Tibial nerve (tissue), 4 donors: ENCODE results near the gene BACH2. TPM values are rescaled to one million over a fixed set of nuclear protein-coding genes. Genes with fewer than 3 reads are reported as not detected.

ENCODE experiments used
- DNase-seq, 2 donors: peaks; one replicate each; pipeline ENCODE4 v3.0.0-alpha.2; 2019; ENCODE audit warnings: low spot score in 2 of 2
- H3K27ac ChIP-seq, 4 donors: fragments of 200-600 bp; sonication (generic) in 3 of 4; one replicate each; pipeline ENCODE4 v1.5.1; 2017 to 2019; ENCODE audit warnings: mild to moderate bottlenecking in 1 of 4
- H3K27me3 ChIP-seq, 2 donors: fragments of 200-600 bp; sonication (generic) in 1 of 2; one replicate each; pipeline versions ENCODE4 v1.5.1 to v1.6.0; 2017 to 2019
- H3K36me3 ChIP-seq, 3 donors: fragments of 200-600 bp; sonication (generic); one replicate each; pipeline ENCODE4 v1.5.1; 2018 to 2019
- H3K4me1 ChIP-seq, 4 donors: fragments of 200-600 bp; sonication (generic) in 3 of 4; one replicate each; pipeline ENCODE4 v1.5.1; 2017 to 2019
- H3K4me3 ChIP-seq, 4 donors: fragments of 200-600 bp; sonication (generic) in 3 of 4; one replicate each; pipeline ENCODE4 v1.5.1; 2017 to 2019; ENCODE audit warnings: mild to moderate bottlenecking in 1 of 4, moderate library complexity in 1 of 4
- H3K9me3 ChIP-seq, 4 donors: fragments of 200-600 bp; sonication (generic) in 3 of 4; one replicate each; pipeline ENCODE4 v1.5.1; 2017 to 2019
- CTCF ChIP-seq, 5 experiments: fragments of 200-600 bp in 3 of 5; fragments of 450-650 bp in 2 of 5; sonication (generic) in 3 of 5; IDR thresholded peaks; one replicate each; pipeline ENCODE4 v1.5.1; 2016 to 2019; ENCODE audit warnings: antibody characterized with exemption in 5 of 5, mild to moderate bottlenecking in 3 of 5, moderate library complexity in 2 of 5
- EP300 ChIP-seq, 2 donors: sonication (generic); formaldehyde crosslinking; IDR thresholded peaks; one replicate each; pipeline ENCODE4 v1.6.1; 2017; ENCODE audit warnings: antibody characterized with exemption in 2 of 2, mild to moderate bottlenecking in 1 of 2
- POLR2A ChIP-seq, 2 donors: fragments of 450-650 bp; IDR thresholded peaks; one replicate each; pipeline ENCODE4 v1.6.1; 2017; ENCODE audit warnings: antibody characterized with exemption in 2 of 2, mild to moderate bottlenecking in 2 of 2, moderate library complexity in 2 of 2
- WGBS, 2 donors: methylation state at CpG; one replicate each; pipeline ENCODE4 v1.1.5; 2018; 5-methylcytosine and 5-hydroxymethylcytosine counted together
- total RNA-seq, 4 donors: library from RNA; depleted of rRNA; stranded (reverse); fragments of >200 nt; gene quantifications; one replicate each; pipeline ENCODE4 v1.1.0, GENCODE V29; 2016

The BACH2 gene
- total RNA-seq, 4 donors from 2014 or later: 4.4 to 11.1 (median 8.4) TPM

GRCh38 chr6:90204327-90205056, 92.2 kb downstream of the BACH2 start:
- 53 to 62% methylated on average over 7 of the region's 7 CpGs for WGBS, 2 donors
- Histone ChIP-seq H3K4me3 (no peak overlapping the region), H3K9me3 (no peaks in the 10 kb centered on the region), H3K27ac (peak overlapping the region in 2 of 4 donors; percentile 5 to 38), H3K4me1 (peaks cover 0 to 19% (median 0%) of the 10 kb centered on the region in 4 donors), H3K27me3 (no peaks in the 10 kb centered on the region), H3K36me3 (no peaks in the 10 kb centered on the region)
- no peak for DNase-seq
- TF ChIP-seq POLR2A (IDR thresholded peaks at IDR 0.05) (no peak), EP300 (IDR thresholded peaks at IDR 0.05) (no peak), CTCF (IDR thresholded peaks at IDR 0.05) (no peak)

GRCh38 chr6:90203672-90204071, 93.0 kb downstream of the BACH2 start:
- DNase-seq: no peak
- H3K4me3 ChIP-seq: no peak overlapping the region
- H3K27me3 ChIP-seq: no peaks in the 10 kb centered on the region
- H3K9me3 ChIP-seq: no peaks in the 10 kb centered on the region
- peaks cover 0 to 19% (median 0%) of the 10 kb centered on the region in 4 donors for H3K4me1 ChIP-seq
- 73 to 95% methylated on average over 5 of the region's 5 CpGs for WGBS, 2 donors
- H3K36me3 ChIP-seq: no peaks in the 10 kb centered on the region
- TF ChIP-seq POLR2A (IDR thresholded peaks at IDR 0.05) (no peak), EP300 (IDR thresholded peaks at IDR 0.05) (no peak), CTCF (IDR thresholded peaks at IDR 0.05) (no peak)
- H3K27ac ChIP-seq: no peak overlapping the region

GRCh38 chr6:90202156-90202555, 94.5 kb downstream of the BACH2 start:
- Histone ChIP-seq H3K9me3 (no peaks in the 10 kb centered on the region), H3K27me3 (no peaks in the 10 kb centered on the region), H3K36me3 (no peaks in the 10 kb centered on the region), H3K4me1 (peaks cover 0 to 24% (median 2%) of the 10 kb centered on the region in 4 donors), H3K4me3 (no peak overlapping the region), H3K27ac (no peak overlapping the region)
- TF ChIP-seq EP300 (IDR thresholded peaks at IDR 0.05) (no peak), CTCF (IDR thresholded peaks at IDR 0.05) (no peak), POLR2A (IDR thresholded peaks at IDR 0.05) (no peak)
- WGBS, 2 donors: 46 to 52% methylated on average over 2 of the region's 2 CpGs
- no peak for DNase-seq

GRCh38 chr6:90199900-90200299, 96.7 kb downstream of the BACH2 start:
- TF ChIP-seq POLR2A (IDR thresholded peaks at IDR 0.05): no peak
- no peak for TF ChIP-seq CTCF (IDR thresholded peaks at IDR 0.05)
- TF ChIP-seq EP300 (IDR thresholded peaks at IDR 0.05): no peak

GRCh38 chr6:90198758-90199425, 97.8 kb downstream of the BACH2 start:
- 92 to 96% methylated on average over 6 of the region's 6 CpGs for WGBS, 2 donors
- no peaks in the 10 kb centered on the region for H3K27me3 ChIP-seq

More at GRCh38 chr6:90199900-90200299, 96.7 kb downstream of the BACH2 start:
- H3K27me3 ChIP-seq: no peaks in the 10 kb centered on the region
- H3K4me1 ChIP-seq: peaks cover 0 to 35% (median 2%) of the 10 kb centered on the region in 4 donors
- 83 to 87% methylated on average over 4 of the region's 4 CpGs for WGBS, 2 donors
- H3K36me3 ChIP-seq: no peaks in the 10 kb centered on the region
- no peak overlapping the region for H3K4me3 ChIP-seq
- H3K9me3 ChIP-seq: no peaks in the 10 kb centered on the region
- no peak for DNase-seq
- no peak overlapping the region for H3K27ac ChIP-seq

More at GRCh38 chr6:90198758-90199425, 97.8 kb downstream of the BACH2 start:
- H3K36me3 ChIP-seq: no peaks in the 10 kb centered on the region
- H3K9me3 ChIP-seq: no peaks in the 10 kb centered on the region
- DNase-seq: no peak
- TF ChIP-seq EP300 (IDR thresholded peaks at IDR 0.05) (no peak), CTCF (IDR thresholded peaks at IDR 0.05) (no peak), POLR2A (IDR thresholded peaks at IDR 0.05) (no peak)
- H3K4me3 ChIP-seq: no peak overlapping the region
- H3K4me1 ChIP-seq: peaks cover 0 to 25% (median 2%) of the 10 kb centered on the region in 4 donors
- no peak overlapping the region for H3K27ac ChIP-seq
